Iris pigment epithelial cell (primary cell): ENCODE data around the gene PPP1R3C.

ENCODE experiments used
- DNase-seq: peaks from one replicate; pipeline ENCODE4 v3.0.0-alpha.2; 2011; ENCODE audit warnings: low read depth

Gene PPP1R3C

GRCh38 chr10:91629715-91630549 is 2.9 kb downstream of the PPP1R3C start:
- no peak for DNase-seq

DNA sequence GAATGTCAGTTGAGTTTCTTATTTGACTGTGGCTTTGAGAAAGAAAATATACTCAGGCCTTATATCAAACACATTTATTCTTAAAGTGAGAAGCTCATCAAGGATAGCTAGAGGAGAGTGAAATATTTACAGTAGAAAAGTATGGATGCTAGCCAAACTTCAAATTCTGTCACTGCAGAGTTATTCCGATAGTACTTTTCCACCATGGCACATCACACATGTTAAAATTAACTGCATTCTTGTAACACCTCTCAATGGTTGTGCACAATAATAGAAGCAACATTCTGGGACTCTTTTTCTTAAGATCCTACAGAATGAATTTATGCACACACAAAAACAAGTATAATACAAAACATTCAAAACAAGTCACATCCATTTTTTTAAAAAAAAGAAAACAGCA is 4.5 kb downstream of the PPP1R3C start:
- no peak for DNase-seq

DNA sequence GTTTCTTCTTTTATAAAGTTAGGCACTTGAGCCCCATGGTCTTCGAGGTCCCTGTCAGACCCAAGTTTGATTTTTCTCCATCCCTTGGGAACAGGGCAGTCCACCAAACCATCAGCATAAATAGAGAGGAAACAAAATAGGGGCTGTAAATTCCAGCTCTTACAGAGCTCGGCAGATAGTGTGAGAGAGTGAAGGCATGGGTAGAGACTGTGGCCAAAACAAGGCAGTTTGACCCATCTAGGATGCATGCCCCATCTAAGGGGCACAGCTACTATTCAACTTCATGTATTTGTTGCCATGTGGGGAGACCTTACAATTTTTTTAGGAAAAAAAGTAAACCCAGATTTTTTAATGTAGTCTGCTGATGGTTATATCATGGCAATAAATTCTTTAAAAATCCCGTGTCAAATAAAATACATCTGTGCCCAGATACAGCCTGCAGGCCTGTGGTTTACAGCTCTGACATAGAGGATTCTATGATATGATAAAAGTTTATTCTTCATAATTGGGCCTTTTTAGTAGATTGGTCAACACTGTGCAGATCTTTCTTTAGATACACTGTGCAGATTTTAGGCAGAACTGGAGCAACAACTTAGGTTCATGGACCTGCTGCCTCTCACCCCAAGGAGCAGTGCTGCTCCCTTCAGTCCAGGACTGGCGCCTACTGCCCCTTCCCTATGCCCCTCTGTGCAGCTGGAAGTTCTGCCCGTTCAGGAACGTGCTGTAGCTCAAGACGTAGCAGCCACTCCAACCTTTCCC is 5.3 kb downstream of the PPP1R3C start:
- no peak for DNase-seq

DNA sequence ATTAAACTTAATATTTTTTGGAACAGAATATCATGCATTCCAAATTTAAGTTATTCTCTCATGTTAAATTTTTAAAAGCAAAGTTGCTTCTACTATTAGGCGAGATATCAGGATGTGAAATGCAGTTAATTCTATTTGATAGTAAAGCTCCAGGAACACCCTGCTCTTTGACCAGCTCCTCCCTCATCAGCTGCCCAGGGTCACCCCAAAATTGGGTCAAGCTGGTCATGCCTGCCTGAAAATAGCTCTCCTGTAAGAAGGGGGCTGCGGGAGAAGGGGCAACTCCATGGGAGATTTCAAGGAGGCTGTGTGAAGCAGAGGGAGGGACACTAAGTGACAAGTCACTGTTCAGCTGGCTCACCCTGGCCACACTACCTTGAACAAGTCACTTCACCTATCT is 5.9 kb downstream of the PPP1R3C start:
- DNase-seq, result no peak

- DNase-seq, result no peak
These were observed 8.2 kb downstream of the PPP1R3C start for GRCh38 chr10:91624633-91625032.

DNA sequence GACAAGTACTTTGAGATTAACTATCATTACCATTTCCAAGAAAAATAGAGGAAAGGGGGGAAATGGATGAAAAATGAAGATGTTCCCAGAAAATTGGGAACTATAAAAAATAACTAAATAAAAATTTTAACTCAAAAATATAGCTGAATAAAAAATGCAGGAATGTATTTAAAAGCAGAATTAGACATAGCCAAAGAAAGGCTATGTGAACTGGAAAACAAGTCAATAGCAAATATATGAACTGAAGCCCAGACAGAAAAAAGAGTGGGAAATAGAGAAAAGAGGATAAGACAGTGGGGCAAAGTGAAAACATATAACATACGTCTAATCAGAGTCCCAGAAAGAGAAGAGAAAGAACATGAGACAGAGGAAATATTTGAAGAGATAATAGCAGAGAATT is 10.3 kb downstream of the PPP1R3C start:
- no peak for DNase-seq

GRCh38 chr10:91621483-91622113 is 11.3 kb downstream of the PPP1R3C start:
- peak; percentile 61 for DNase-seq

- peak; percentile 95 for DNase-seq
These were observed 15.7 kb downstream of the PPP1R3C start for GRCh38 chr10:91617072-91617609.

DNA sequence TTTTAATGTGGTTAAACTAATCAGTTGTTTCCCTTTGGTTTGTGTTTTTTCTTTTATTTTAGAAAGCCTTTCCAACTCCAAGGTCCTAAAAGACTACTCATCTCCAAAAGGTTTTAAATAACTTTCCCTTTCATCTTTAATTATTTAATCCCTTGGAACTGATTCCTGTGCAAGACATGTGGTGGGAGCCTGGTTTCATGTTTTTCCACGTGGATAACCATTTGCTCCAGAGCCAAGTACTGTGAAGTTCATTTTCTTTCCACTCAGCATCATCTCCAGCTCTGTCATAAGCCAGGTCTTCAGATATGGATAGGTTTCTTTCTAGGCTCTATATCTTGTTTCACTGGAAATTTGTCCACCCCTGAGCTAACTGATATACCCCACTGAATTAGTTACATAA is 16.7 kb downstream of the PPP1R3C start:
- DNase-seq, result peak; percentile 73

GRCh38 chr10:91614225-91614624 is 18.6 kb downstream of the PPP1R3C start:
- DNase-seq, result peak; percentile 94

GRCh38 chr10:91613411-91614187 is 19.3 kb downstream of the PPP1R3C start:
- peak; percentile 97 for DNase-seq

DNA sequence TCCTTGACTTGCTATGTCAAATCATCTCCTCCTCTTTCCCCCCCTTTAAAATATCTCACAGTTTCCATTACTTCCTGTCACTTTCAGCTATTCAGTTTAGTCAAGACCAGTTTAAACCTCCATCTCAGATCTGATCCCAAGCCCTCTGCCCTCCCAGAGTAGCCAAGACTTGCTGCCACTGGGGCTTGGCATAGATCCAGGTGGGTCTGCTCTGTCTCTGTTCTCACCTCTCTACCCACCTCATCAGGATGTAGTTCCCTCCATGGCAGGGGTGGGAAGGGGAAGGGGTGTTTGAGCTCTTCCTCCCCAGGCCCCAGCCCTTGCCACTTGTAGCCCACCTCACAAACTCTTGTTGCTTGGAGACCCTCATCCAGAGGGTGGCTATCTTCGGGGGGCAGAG is 22.0 kb downstream of the PPP1R3C start:
- DNase-seq, result no peak

- DNase-seq, result no peak
These were observed 22.4 kb downstream of the PPP1R3C start for GRCh38 chr10:91610444-91610843.

DNA sequence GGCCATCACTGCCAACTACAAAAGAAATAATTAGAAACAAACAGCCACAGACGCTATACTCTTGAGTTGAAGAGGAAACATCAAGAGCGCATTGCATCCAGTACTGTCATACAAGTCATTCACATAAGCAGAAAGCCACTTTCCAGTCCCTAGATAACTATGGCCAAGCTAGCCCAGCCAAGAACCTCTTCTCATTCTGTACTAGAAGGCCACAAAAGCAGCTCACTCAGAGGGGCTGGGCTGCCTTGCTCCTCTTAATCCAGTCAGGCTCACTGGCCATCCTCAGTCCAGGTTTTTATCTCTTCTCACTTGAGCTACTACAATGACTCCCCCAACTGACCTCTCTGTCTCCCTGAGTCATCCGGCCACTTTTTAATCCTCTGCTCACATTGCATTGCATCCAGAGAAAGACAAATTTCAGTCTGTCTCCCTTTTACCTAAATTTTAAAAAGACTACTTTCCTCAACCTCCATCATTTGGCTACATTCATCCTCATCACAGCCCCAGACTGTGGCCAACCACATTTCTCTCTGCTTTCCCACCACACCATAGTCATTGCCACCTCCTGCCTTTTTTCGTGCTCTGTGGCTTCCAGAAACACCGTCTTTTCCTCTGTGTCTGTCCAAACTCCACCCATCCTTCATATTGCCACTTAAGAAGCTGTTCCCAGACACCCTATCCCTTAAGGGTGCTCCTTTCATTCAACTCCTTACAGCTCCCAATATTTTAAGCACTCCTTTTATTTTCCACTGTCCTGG is 25.0 kb downstream of the PPP1R3C start:
- DNase-seq, result no peak

DNA sequence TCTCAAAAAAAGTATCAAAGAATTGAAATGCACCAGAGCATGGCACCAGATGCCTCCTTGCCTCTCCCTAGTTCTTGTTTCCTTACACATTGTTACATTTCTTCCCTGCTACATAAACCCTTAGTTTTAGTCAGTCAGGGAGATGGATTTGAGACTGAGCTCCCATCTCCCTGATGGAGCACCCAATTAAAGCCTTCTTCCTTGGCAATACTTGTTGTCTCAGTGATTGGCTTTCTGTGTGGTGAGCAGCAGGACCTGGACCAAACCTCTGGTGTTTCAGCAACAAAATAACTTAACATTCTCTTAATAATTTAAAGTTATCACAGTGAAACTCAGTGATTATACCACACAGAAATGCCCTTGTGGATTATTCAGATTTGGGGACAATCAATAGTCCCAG is 26.9 kb downstream of the PPP1R3C start:
- no peak for DNase-seq

DNA sequence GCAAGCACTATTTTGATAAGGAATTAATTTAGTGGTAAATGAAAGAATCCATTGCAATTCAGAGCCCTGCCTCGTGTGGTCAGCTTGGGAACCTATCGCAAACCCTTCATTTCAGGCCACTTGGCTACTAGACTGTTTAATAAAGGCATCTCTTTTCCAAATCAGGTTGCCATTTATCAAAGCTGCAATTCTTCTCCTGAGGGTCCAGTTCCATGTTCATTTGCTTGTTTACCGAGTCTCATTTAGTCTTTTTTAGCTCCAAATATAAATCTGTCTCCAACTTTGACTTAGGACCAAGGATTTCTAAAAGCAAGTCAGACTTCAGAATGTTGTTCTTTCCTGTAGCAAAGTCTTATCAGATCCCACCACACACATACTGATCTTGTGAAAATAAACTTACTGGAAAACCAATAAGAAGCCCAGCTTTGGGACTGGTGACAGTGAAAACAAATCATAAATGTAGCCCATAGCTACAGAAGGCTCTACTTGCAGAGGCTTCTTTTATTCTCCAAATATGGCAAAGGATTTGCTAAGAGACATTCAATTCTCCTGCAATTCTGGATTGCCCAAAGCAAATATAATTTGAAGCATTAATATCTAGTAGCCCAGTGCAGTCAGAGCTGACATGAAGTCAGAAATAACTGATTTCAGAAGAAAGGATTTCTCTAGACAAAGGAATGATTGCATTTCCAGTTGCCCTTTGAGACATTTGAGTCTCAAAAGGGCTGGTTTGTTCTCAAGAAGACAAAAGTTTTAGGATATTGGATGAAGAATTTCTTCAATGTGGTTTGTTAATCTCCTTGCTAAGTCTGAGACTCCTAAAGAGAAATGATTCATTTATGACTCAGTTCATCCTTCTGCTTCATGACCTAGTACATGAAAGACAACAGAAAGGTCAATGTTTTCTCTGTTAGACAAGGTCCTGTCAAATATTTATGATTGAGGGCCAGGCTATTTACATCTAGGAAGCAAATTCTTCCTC is 28.0 kb downstream of the PPP1R3C start:
- peak; percentile 89 for DNase-seq

DNA sequence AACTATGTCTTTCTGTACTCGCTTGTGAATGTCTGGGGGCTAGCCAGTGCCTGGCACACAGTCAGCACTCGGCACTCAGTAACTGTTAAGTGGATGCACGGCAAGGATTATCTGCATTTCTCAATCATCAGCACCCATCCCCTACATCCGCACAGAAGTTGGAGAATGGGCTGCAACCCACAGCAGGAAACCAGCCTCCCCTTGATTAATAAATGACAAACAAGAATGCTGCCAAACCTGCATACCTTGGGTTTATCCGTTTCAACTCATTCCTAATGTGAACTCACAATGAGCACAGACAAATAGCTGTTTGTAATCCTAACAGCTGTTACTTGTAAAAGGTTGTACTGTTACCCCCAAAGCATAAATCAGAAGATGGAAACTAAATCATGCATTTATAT is 28.9 kb downstream of the PPP1R3C start:
- DNase-seq, result peak; percentile 89

- no peak for DNase-seq
These were observed 29.9 kb downstream of the PPP1R3C start for GRCh38 chr10:91602868-91603568.

DNA sequence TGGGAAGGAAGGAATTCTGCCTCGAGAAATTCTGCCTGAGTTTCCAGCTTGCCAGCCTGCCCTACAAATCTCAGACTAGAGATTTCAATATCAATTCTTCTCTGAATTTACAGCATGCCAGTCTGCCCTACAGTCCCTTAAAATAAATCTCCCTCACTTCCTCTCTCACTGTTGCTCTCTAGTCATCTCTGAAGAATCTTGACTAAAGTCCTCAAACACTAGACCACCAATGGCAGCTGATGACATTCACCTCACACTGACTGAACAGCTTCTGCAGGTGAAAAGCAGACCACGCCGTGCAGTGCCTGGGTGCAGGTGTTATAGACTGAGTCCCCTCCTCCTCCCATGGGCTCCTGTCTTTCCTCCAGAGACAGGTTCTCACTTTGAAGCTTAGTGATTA is 30.4 kb downstream of the PPP1R3C start:
- no peak for DNase-seq
